HG02938 (cell line): Measurements from ENCODE around the gene RHEX.

Source experiments
- ATAC-seq: cut with Tn5 transposase; IDR thresholded peaks from one replicate; pipeline ENCODE4 v1.9.1; 2021; ENCODE audit warnings: mild to moderate bottlenecking, moderate library complexity; ENCODE audit not compliant: unreplicated experiment

Gene RHEX

GRCh38 chr1:206114692-206115640 is 62.0 kb downstream of the RHEX start:
- ATAC-seq: no peak

GRCh38 chr1:206115791-206116190 is 62.8 kb downstream of the RHEX start:
- no peak for ATAC-seq

- no peak for ATAC-seq
Measured at GRCh38 chr1:206116191-206116872, 63.4 kb downstream of the RHEX start.

GRCh38 chr1:206116873-206117150 is 63.8 kb downstream of the RHEX start:
- no peak for ATAC-seq

- ATAC-seq: no peak
Measured at GRCh38 chr1:206117151-206117948, 64.4 kb downstream of the RHEX start, which contains the start of gene AVPR1B. AVPR1B (minus strand) TSS chr1:206117388; CDS start chr1:206116890, 498 bp downstream.

GRCh38 chr1:206120406-206120805 is 67.4 kb downstream of the RHEX start:
- ATAC-seq: no peak

- ATAC-seq: no peak
Measured at GRCh38 chr1:206121269-206121668, 68.3 kb downstream of the RHEX start.

GRCh38 chr1:206122686-206123085 is 69.7 kb downstream of the RHEX start:
- no peak for ATAC-seq

GRCh38 chr1:206125346-206125745 is 72.4 kb downstream of the RHEX start:
- no peak for ATAC-seq

- ATAC-seq: no peak
Measured at GRCh38 chr1:206127336-206127735, 74.4 kb downstream of the RHEX start.

- ATAC-seq: no peak
Measured at GRCh38 chr1:206128196-206128595, 75.2 kb downstream of the RHEX start.

- ATAC-seq: no peak
Measured at GRCh38 chr1:206131037-206131436, 78.1 kb downstream of the RHEX start.

GRCh38 chr1:206133751-206134415 is 80.9 kb downstream of the RHEX start:
- ATAC-seq: no peak

- no peak for ATAC-seq
Measured at GRCh38 chr1:206135248-206135647, 82.3 kb downstream of the RHEX start.

GRCh38 chr1:206136241-206136640 is 83.3 kb downstream of the RHEX start:
- no peak for ATAC-seq

GRCh38 chr1:206142011-206142410 is 89.0 kb downstream of the RHEX start:
- no peak for ATAC-seq

- no peak for ATAC-seq
Measured at GRCh38 chr1:206142770-206143169, 89.8 kb downstream of the RHEX start.

- ATAC-seq: no peak
Measured at GRCh38 chr1:206143537-206144172, 90.7 kb downstream of the RHEX start.

GRCh38 chr1:206144605-206145004 is 91.6 kb downstream of the RHEX start:
- ATAC-seq: no peak

- no peak for ATAC-seq
Measured at GRCh38 chr1:206145771-206146290, 92.9 kb downstream of the RHEX start.
